GM18907 (cell line): ENCODE data around the gene TLCD2.
"Not testable (repeated sequence)": the region's sequence is repeated elsewhere in the genome, so short reads cannot be mapped to it uniquely, and the experiment has no call there.

Source experiments
- ATAC-seq: cut with Tn5 transposase; IDR thresholded peaks from one replicate; pipeline ENCODE4 v1.9.1; 2021; ENCODE audit warnings: mild to moderate bottlenecking, moderate library complexity; ENCODE audit not compliant: unreplicated experiment

The TLCD2 gene

GRCh38 chr17:1709971-1710806 lies at the start of gene TLCD2:
TSS of gene TLCD2 (minus strand) at chr17:1710377. CDS start at chr17:1710242, 135 bp downstream.
- ATAC-seq, result no peak

DNA sequence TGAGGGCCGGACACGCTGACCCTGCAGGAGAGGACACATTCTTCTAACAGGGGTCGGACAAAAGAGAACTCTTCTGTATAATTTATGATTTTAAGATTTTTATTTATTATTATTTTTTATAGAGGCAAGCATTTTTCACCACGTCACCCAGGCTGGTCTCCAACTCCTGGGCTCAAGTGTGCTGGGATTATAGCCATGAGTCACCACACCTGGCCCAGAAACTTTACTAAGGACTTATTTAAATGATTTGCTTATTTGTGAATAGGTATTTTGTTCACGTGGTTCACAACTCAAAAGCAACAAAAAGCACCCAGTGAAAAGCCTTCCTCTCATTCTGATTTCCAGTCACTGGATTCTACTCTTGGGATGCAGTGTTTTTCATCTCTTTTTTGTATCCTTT lies 49.4 kb upstream of the TLCD2 start:
- ATAC-seq, result no peak

DNA sequence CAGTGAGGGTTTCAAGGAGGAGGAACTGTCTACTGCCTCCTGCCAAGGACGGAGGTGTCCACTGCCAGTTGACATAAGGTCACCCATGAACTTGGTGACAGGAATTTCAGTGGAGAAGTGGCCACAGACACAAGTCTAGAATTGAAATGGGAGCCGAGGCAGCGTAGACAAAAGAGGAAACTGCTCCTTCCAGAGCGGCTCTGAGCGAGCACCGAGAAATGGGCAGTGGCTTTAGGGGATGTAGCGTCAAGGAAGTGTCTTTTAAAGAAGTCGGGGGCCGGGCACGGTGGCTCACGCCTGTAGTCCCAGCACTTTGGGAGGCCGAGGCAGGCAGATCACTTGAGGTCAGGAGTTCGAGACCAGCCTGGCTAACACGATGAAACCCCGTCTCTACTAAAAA lies 48.6 kb upstream of the TLCD2 start:
- no peak for ATAC-seq

DNA sequence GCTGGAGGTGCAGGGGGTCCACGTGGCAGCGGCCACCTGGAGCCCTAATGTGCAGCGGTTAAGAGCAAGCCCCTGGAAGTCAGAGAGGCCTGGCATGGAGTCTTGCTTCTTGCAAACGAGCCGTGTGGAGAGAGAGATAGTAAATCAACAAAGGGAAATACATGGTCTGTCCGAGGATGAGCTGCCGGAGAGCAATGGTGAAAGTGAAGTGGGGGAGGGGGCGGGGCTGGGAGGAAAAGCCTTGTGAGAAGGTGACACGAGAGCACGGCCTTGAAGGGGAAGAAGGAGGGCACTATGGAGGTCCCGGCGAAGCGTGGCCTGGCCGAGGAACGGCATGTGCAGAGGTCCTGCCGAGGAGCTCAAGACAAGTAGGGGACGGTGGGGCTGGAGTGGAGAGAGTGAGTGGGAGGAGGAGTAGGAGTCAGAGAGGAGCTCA lies 45.7 kb upstream of the TLCD2 start:
- no peak for ATAC-seq

DNA sequence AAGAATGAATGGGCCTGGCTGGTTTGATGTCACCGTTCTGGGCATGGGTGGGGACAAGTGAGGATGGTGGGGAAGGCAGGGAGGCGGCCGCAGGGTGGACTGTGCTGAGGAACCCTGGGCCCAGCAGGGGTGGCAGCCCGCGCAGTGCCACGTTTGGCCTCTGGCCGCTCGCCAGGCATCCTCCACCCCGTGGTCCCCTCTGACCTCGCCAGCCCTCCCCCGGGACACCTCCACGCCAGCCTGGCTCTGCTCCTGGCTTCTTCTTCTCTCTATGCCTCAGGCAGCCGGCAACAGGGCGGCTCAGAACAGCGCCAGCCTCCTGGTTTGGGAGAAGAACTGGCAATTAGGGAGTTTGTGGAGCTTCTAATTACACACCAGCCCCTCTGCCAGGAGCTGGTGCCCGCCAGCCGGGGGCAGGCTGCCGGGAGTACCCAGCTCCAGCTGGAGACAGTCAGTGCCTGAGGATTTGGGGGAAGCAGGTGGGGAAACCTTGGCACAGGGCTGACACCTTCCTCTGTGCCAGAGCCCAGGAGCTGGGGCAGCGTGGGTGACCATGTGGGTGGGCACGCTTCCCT lies 45.2 kb upstream of the TLCD2 start:
- no peak for ATAC-seq

DNA sequence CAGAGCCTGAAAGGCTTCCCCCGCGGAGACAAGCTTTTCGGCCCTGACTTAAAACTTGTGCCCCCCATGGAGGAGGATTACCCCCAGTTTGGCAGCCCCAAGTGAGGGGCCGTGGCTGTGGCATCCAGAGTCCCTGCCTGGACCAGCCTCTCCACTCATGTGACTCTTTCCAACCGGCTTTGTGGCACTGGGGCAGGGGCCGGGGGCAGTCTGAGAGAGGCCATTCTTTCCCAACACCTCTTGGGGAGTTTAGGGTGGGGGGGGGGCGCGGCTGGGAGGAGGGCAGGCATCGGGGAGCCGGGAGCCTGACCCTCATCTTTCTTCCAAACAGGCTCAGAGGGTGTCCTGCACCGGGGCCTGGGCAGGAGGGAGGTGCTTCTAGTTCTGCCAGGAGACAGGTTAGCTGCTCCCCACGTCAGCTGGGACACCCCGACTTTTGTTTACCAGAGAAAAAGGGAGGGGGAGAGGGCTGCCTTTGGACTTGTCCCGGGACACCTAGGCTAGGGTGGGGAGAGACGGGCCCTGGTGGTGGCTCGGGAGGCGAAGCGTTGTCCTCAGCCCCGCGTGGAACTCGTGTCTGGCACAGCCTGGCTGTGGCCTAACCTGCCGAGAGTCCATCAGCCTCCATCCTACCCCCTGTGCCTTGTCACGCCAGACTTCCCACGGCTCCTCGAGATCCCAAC lies 44.4 kb upstream of the TLCD2 start:
- no peak for ATAC-seq

DNA sequence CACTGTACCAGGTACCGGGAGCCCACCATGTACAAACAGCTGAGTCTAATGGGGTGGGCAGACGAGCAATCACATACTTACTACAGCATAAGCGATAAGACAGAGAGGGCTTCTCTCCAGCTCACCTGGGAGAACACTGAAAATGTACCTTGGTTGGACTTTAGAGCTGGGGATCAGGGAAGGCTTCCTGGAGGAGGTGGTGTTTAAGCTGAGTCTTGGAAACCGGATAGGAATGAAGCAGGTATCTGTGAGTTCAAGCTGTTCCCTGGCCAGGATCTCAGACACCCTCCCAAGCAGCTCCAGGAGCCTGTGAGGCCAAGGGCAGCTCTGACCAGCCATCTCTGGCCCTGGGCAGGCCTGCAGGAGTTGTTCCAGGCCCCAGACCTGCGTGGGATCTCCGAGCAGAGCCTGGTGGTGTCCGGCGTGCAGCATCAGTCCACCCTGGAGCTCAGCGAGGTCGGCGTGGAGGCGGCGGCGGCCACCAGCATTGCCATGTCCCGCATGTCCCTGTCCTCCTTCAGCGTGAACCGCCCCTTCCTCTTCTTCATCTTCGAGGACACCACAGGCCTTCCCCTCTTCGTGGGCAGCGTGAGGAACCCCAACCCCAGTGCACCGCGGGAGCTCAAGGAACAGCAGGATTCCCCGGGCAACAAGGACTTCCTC lies 43.7 kb upstream of the TLCD2 start:
- no peak for ATAC-seq

- ATAC-seq, result no peak
These were observed 42.5 kb upstream of the TLCD2 start for GRCh38 chr17:1752425-1753262.

GRCh38 chr17:1750628-1751027 lies 40.5 kb upstream of the TLCD2 start:
- ATAC-seq, result no peak

DNA sequence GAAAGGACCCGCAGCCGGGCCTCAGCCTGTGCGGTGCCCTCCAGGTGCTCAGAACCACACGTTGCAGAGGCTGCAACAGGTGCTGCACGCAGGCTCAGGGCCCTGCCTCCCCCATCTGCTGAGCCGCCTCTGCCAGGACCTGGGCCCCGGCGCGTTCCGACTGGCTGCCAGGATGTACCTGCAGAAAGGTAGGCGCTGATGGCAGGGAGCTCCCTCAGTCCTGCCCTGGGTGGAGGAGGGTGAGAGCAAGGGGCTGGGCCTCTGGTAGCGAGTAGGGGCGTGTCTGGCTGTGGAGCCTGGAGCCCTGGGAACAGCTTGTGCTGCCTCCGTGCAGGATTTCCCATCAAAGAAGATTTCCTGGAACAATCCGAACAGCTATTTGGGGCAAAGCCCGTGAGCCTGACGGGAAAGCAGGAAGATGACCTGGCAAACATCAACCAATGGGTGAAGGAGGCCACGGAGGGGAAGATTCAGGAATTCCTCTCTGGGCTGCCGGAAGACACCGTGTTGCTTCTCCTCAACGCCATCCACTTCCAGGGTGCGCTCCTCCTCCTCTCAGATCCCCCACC lies 36.9 kb upstream of the TLCD2 start:
- no peak for ATAC-seq

DNA sequence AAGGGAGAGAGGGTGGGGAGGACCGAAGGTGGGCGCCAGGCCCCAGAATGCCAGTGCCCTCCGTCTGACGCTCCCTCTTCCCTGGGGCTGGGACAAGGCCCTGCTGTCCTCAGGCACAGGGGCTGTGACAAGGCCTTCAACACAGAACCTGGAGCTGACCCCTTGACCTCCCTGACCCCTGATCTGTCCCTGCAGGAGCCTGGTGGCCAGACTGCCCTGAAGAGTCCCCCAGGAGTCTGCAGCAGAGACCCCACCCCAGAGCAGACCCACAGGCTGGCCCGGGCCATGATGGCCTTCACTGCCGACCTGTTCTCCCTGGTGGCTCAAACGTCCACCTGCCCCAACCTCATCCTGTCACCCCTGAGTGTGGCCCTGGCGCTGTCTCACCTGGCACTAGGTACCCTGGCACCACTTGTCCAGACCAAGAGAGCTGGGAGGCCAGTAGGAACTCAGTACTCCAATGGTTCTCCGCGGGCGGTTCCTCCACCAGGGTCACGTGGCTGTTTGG lies 35.4 kb upstream of the TLCD2 start:
- ATAC-seq, result no peak

GRCh38 chr17:1744551-1745512 lies 34.7 kb upstream of the TLCD2 start:
- ATAC-seq, result no peak

DNA sequence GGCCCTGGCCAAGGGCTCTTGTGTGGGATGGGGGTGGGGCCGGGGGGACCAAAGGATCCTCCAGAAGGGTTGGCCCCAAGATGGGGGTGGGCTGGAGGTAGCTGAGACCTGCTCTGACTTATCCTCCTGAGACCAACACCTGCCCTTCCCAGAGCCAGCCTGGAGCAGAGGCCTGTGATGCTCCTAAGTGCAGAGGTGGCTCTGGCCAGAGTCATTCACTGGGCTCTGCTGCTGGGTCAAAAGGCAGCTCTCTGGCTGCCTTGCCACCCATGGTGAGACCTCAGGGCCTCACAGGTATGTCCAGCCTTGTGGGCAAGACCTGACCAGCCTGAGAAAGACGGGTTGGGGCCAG lies 32.9 kb upstream of the TLCD2 start:
- ATAC-seq, result no peak

DNA sequence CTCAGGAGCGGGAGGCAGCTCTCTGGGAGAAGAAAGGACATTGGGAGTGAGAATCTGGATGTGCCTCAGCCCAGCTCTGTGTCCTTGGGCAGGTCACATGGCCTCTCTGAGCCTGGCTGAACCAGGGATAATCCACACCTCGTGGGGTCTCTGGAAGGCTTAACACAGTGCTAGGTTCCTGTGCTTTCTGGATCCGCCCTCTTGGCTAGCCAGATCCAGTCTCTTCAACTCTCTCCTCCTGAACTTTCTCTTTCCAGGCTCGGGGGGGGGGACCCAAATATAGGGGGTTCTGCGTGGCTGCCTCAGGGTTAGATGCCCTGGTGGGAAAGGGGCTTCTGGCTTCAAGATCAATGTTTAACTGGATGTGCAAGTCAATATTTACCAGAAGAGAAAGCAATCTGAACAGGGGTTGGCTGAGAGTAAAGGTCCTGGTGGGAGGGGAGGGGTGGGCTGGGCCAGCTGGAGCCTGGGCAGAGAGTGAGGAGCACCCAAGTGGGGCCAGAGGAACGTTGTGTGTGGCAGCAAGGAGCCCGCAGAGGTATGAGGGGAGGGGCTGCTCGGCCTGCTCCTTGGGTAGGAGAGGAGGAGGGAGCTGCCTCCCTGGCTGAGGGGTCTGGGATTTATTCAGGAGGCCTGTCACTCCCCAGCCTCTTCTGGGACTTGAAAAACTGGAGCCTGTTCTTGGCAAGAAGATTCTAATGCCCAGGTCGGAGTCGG lies 32.4 kb upstream of the TLCD2 start, which contains the start of gene SERPINF2:
SERPINF2 (plus strand) TSS at position 501 of the 717 bp plus-strand sequence. CDS start 2,125 bp downstream, outside the sequence.
- no peak for ATAC-seq

- not testable (repeated sequence) for ATAC-seq
These were observed 31.7 kb upstream of the TLCD2 start for GRCh38 chr17:1741899-1742298.

DNA sequence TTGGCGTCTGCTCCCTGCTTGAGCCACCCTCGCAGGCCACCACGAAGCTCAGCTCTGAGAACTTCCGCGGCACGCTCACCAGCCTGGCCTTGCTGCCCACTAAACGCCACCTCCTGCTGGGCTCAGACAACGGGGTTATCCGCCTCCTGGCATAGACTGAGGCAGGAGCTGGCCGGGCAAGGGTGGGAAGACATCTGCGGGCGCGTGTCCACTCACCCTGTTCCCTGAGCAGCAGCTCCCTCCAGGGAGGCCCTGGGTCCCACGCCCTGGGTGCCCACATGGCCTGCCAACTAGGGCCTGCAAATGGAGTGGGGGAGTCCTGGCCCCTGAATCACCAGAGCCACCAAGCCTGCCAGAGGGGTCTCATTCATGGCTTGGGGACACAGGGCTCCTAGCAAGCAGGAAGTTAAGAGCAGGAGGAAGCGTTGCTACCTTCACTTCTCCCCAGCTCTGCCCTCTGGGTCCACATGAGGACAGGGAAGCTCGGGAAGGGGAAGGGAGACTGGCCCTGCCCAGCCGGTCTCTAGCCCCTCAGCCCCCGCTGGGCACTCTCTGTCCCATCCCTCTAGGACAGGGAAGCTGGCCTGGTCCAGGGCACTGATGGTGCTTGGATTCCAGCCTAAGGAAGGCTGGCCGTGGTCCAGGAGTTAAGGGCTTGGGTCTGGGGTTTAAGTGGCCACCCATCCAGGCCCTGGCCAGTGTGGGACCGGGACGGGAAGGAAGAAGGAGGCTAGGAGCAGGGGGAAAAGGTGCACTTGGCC lies 27.5 kb upstream of the TLCD2 start:
- ATAC-seq, result no peak
